Chondrocyte (in vitro differentiated cells): ENCODE results near the gene CST7. TPM values are rescaled to one million over a fixed set of nuclear protein-coding genes. Genes with fewer than 3 reads are reported as not detected.
"Not testable (repeated sequence)": the region's sequence is repeated elsewhere in the genome, so short reads cannot be mapped to it uniquely, and the experiment has no call there.

Experiments used
- DNase-seq: peaks from one replicate; pipeline ENCODE4 v3.0.0; 2021; ENCODE audit warnings: mixed read lengths, low spot score
- H3K27ac Mint-ChIP-seq: one replicate; pipeline ENCODE4 v1.8.0; 2021; ENCODE audit warnings: mild to moderate bottlenecking, moderate library complexity, mixed read lengths; ENCODE audit not compliant: unreplicated experiment
- H3K27me3 Mint-ChIP-seq: 2 replicates; pipeline ENCODE4 v1.8.0; 2021; ENCODE audit warnings: low read depth, mixed read lengths
- H3K36me3 Mint-ChIP-seq: 2 replicates; pipeline ENCODE4 v1.8.0; 2021; ENCODE audit warnings: low read depth, mixed read lengths
- H3K4me1 Mint-ChIP-seq: 2 replicates; pipeline ENCODE4 v1.8.0; 2021; ENCODE audit warnings: low read depth, mild to moderate bottlenecking, mixed read lengths
- H3K4me3 Mint-ChIP-seq: one replicate; pipeline ENCODE4 v1.8.0; 2021; ENCODE audit warnings: mild to moderate bottlenecking, moderate library complexity, mixed read lengths; ENCODE audit not compliant: unreplicated experiment
- H3K9me3 Mint-ChIP-seq: 2 replicates; pipeline ENCODE4 v1.8.0; 2021; ENCODE audit warnings: low read depth, mixed read lengths
- CTCF ChIP-seq: fragments of 200-600 bp; sonication (generic); IDR thresholded peaks from 2 replicates; pipeline ENCODE4 v1.5.0; 2021; ENCODE audit warnings: antibody characterized with exemption, mild to moderate bottlenecking, moderate library complexity
- total RNA-seq: library from RNA; stranded (reverse); gene quantifications from 3 replicates; pipeline ENCODE4 v1.2.1, GENCODE V29; 2021

The CST7 gene
- total RNA-seq, 1 donor from 2014 or later: not detected

- no peak overlapping the region for H3K27ac Mint-ChIP-seq
- H3K27me3 Mint-ChIP-seq: peaks cover 23% of the 10 kb centered on the region
- TF ChIP-seq CTCF: no peak
- H3K36me3 Mint-ChIP-seq: peaks cover 7% of the 10 kb centered on the region
- H3K4me3 Mint-ChIP-seq: peak overlapping the region; percentile 13
- no peak for DNase-seq
- H3K9me3 Mint-ChIP-seq: peaks cover 9% of the 10 kb centered on the region
- H3K4me1 Mint-ChIP-seq: peaks cover 21% of the 10 kb centered on the region
Observed at GRCh38 chr20:24998631-24999445, 49.8 kb downstream of the CST7 start.

- Mint-ChIP-seq H3K27ac (no peak overlapping the region), H3K4me1 (peaks cover 17% of the 10 kb centered on the region), H3K36me3 (peaks cover 7% of the 10 kb centered on the region), H3K4me3 (no peak overlapping the region), H3K27me3 (peaks cover 23% of the 10 kb centered on the region), H3K9me3 (peaks cover 9% of the 10 kb centered on the region)
- no peak for DNase-seq
- no peak for TF ChIP-seq CTCF
Observed at GRCh38 chr20:24999568-24999967, 50.5 kb downstream of the CST7 start.

- Mint-ChIP-seq H3K4me1 (peaks cover 10% of the 10 kb centered on the region), H3K4me3 (no peak overlapping the region), H3K27me3 (peaks cover 23% of the 10 kb centered on the region), H3K9me3 (peaks cover 9% of the 10 kb centered on the region), H3K36me3 (peaks cover 7% of the 10 kb centered on the region), H3K27ac (no peak overlapping the region)
- peak; percentile 44 for TF ChIP-seq CTCF
- DNase-seq: no peak
Observed at GRCh38 chr20:25000268-25000801, 51.3 kb downstream of the CST7 start.

GRCh38 chr20:25001323-25001722 is 52.3 kb downstream of the CST7 start:
- not testable (repeated sequence) for DNase-seq, H3K4me1 Mint-ChIP-seq, H3K36me3 Mint-ChIP-seq, H3K27ac Mint-ChIP-seq, H3K4me3 Mint-ChIP-seq, H3K9me3 Mint-ChIP-seq
- peaks cover 23% of the 10 kb centered on the region for H3K27me3 Mint-ChIP-seq

GRCh38 chr20:25003002-25003401 is 53.9 kb downstream of the CST7 start:
- no peak overlapping the region for H3K27ac Mint-ChIP-seq
- peaks cover 9% of the 10 kb centered on the region for H3K36me3 Mint-ChIP-seq
- H3K27me3 Mint-ChIP-seq: peaks cover 19% of the 10 kb centered on the region
- no peak overlapping the region for H3K4me3 Mint-ChIP-seq
- H3K9me3 Mint-ChIP-seq: peaks cover 9% of the 10 kb centered on the region
- H3K4me1 Mint-ChIP-seq: peaks cover 8% of the 10 kb centered on the region
- TF ChIP-seq CTCF: no peak
- no peak for DNase-seq
